Duodenal mucosa (tissue), 2 donors: Measurements from ENCODE around the gene SYCP3.

Source experiments
- H3K27ac ChIP-seq: one replicate; pipeline ENCODE4 v1.7.0; 2013; ENCODE audit warnings: low read depth, low read length
- H3K27me3 ChIP-seq, 2 donors: one replicate each; pipeline ENCODE4 v1.7.0; 2013; ENCODE audit warnings: low read length in 2 of 2, control low read depth in 1 of 2; ENCODE audit not compliant: insufficient read depth in 2 of 2, control insufficient read depth in 1 of 2
- H3K36me3 ChIP-seq, 2 donors: one replicate each; pipeline ENCODE4 v1.7.0; 2013; ENCODE audit warnings: low read length in 2 of 2, control low read depth in 1 of 2; ENCODE audit not compliant: insufficient read depth in 2 of 2, control insufficient read depth in 1 of 2
- H3K4me1 ChIP-seq, 2 donors: one replicate each; pipeline ENCODE4 v1.7.0; 2013; ENCODE audit warnings: low read length in 2 of 2, control low read depth in 1 of 2; ENCODE audit not compliant: insufficient read depth in 2 of 2, control insufficient read depth in 1 of 2
- H3K4me3 ChIP-seq, 2 donors: one replicate each; pipeline ENCODE4 v1.7.0; 2013; ENCODE audit warnings: low read length in 2 of 2, low read depth in 1 of 2
- H3K9ac ChIP-seq, 2 donors: one replicate each; pipeline ENCODE4 v1.7.0; 2013; ENCODE audit warnings: low read length in 2 of 2, low read depth in 1 of 2
- H3K9me3 ChIP-seq, 2 donors: one replicate each; pipeline ENCODE4 v1.7.0; 2013; ENCODE audit warnings: low read length in 2 of 2, control low read depth in 1 of 2; ENCODE audit not compliant: control insufficient read depth in 1 of 2

Gene SYCP3

DNA sequence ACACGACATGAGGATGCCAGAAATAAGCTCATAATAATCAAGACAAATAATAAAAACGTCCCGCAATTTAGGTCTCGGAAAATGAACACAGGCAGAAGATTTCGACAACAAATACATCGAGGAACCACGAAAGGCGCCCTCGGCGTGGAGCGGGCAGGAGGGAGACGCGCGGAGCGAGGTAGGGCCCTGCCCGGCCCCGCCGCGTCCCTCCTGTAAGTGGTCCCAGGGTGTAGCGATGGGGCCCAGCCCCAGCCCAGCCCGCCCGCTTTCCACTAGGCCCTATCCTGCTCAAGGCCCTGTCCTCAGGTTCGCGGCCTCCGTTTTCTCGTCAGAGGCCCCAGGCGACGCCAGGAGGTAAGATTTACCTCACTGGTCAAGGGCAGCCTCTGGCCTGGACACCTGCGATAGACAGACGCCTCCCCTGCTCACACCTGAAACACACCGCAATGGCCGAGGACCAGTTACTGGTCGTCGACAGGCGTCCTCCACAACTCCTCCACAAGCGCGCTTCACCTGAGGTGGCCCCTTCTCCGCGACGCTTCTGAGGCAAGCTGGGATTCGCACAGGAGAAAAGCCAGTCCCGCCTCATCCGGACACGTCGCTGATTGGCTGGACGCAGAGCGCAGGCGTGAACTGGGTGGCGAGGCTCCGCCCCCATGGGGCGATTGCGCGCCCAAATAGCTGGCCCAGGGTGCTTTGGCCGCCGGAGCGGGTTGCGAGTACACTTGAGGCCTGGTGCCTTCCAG is at the start of gene SYCP3:
SYCP3 (minus strand) TSS at position 543 of the 746 bp plus-strand sequence. CDS start 1,527 bp downstream, outside the sequence.
- H3K36me3 ChIP-seq, result peaks cover 20 to 45% of the 10 kb centered on the region in 2 donors
- no peak within 1 kb of the TSS for H3K9ac ChIP-seq
- no peaks in the 10 kb centered on the region for H3K27me3 ChIP-seq
- no peaks in the 10 kb centered on the region for H3K4me1 ChIP-seq
- no peak within 1 kb of the TSS for H3K27ac ChIP-seq
- H3K4me3 ChIP-seq, result no peak within 1 kb of the TSS
- no peaks in the 10 kb centered on the region for H3K9me3 ChIP-seq

DNA sequence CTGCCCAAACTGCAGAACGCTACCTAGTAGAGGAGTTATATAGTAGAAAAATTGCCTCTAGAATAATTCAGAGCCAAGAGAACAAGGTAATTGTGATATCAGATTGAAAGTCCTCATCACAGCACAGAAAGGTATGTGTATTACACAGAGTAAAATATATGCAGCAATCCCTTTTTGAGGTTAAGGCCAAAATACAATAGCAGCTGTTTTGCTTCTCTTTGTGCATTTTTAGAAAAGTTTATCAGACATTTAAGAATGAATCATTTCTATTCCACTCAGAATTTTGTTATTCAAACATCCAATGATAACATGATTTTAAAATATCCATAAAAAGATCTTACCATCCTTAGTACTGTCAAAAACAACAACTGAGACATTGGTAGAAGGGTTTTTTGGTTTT is 46.4 kb upstream of the SYCP3 start:
- Histone ChIP-seq H3K9ac (no peak overlapping the region), H3K27me3 (no peaks in the 10 kb centered on the region), H3K4me1 (no peaks in the 10 kb centered on the region), H3K27ac (no peak overlapping the region), H3K36me3 (peaks cover 3 to 21% of the 10 kb centered on the region in 2 donors), H3K4me3 (no peak overlapping the region), H3K9me3 (no peaks in the 10 kb centered on the region)

DNA sequence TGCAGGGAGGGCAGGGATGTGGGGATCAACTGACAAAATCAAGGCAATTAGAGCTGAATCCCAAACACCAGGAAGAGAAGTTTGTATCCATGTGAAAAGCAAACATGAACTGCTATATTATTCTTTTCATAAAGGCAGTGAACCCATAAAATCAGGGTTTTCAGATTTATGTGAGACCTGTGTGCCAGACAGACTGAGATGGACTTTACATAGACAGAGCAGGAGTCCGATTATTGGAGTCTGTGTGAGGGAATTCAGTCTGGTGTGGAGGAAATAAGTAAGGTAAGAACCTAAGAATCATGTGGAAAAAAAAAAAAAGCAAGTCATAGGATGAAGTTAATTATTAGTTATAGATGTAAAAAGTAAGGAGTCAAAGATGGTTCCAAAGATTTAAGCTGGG is 45.1 kb upstream of the SYCP3 start:
- Histone ChIP-seq H3K4me3 (no peak overlapping the region), H3K27ac (no peak overlapping the region), H3K36me3 (peaks cover 3 to 15% of the 10 kb centered on the region in 2 donors), H3K9ac (no peak overlapping the region), H3K9me3 (no peaks in the 10 kb centered on the region), H3K4me1 (no peaks in the 10 kb centered on the region), H3K27me3 (no peaks in the 10 kb centered on the region)

DNA sequence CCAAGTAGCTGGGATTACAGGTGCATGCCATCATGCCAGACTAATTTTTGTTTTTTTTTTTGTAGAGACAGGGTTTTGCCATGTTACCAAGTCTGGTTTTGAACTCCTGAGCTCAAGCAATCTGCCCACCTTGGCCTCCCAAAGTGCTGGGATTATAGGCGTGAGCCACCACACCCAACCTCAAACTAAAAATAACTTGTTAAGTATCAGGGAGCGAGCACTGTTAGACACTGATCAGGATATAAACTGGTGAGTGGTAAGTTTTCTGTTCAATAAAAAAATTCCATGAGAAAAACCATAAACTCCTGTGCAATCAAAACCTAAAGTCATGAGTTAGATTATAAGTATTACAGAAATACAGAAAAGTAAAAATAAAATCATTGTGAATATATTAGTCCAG is 44.6 kb upstream of the SYCP3 start:
- no peak overlapping the region for H3K9ac ChIP-seq
- H3K36me3 ChIP-seq, result peaks cover 0 to 15% of the 10 kb centered on the region in 2 donors
- no peaks in the 10 kb centered on the region for H3K27me3 ChIP-seq
- H3K9me3 ChIP-seq, result no peaks in the 10 kb centered on the region
- no peak overlapping the region for H3K27ac ChIP-seq
- H3K4me1 ChIP-seq, result no peaks in the 10 kb centered on the region
- no peak overlapping the region for H3K4me3 ChIP-seq

DNA sequence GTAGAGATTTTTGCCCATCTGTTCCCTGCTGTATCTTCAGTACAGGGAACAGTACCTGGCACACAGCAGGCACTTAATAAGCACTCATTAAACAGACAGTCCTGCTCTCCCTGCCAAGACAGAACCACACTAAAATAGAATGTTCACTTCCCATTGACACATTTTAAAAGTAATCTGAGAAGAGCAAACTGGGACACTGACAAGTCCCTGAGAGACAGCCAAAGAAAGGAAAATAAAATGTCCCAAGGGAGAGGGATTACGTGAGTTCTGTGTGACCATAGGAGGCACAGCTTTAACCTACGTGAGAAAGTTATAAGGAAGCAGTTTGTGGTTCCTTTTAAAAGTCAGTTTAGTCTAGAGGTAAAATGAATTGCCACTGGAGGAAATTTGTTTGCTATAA is 43.9 kb upstream of the SYCP3 start:
- no peak overlapping the region for H3K9ac ChIP-seq
- no peak overlapping the region for H3K27ac ChIP-seq

DNA sequence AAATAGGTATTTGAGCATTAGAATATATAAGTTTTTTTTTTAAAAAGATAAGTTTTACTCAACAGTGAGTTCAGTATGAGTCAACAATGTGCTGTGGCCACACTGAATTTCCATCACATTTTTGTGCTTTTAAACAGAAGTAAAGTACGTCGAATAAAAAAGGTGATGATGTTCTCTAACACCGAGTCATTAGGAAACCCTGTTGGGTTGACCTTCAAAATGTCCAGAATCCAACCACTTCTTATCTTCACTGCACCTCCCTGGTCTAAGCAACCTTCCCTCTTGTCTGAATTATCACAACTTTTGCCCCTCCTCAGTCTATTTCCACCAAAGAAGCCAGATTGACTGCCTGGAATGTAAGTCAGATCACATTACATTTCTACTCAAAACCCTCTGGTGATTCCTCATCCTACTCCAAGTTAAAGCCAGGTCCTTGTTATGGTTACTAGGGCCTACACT is 43.0 kb upstream of the SYCP3 start:
- H3K27me3 ChIP-seq, result no peaks in the 10 kb centered on the region
- peaks cover 0 to 23% of the 10 kb centered on the region in 2 donors for H3K36me3 ChIP-seq
- H3K27ac ChIP-seq, result no peak overlapping the region
- no peak overlapping the region for H3K4me3 ChIP-seq
- no peaks in the 10 kb centered on the region for H3K9me3 ChIP-seq
- no peaks in the 10 kb centered on the region for H3K4me1 ChIP-seq
- no peak overlapping the region for H3K9ac ChIP-seq

More for the DNA sequence above, 43.9 kb upstream of the SYCP3 start:
- Histone ChIP-seq H3K9me3 (no peaks in the 10 kb centered on the region), H3K4me3 (no peak overlapping the region), H3K4me1 (no peaks in the 10 kb centered on the region), H3K36me3 (peaks cover 0 to 15% of the 10 kb centered on the region in 2 donors), H3K27me3 (no peaks in the 10 kb centered on the region)

DNA sequence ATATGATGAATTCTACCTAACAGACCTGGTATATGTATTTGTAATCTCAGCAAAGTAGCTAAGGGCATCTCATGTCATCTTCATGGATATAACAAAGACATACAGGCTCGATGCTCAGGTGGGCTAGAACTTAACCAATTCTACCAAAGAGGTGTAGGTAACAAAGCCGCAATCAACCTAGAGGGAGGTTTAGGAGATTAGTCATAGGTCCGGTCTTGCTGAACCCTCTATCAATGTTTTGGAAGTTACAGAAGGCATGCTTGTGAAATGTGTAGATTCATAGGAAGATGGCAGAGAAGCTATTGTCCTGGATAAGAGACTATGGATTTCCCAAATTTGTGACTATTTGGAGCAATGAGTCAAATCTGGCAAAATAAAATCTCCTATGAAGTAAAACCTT is 42.6 kb upstream of the SYCP3 start:
- H3K27ac ChIP-seq, result no peak overlapping the region
- peaks cover 0 to 26% of the 10 kb centered on the region in 2 donors for H3K36me3 ChIP-seq
- no peak overlapping the region for H3K4me3 ChIP-seq
- H3K4me1 ChIP-seq, result no peaks in the 10 kb centered on the region
- no peaks in the 10 kb centered on the region for H3K27me3 ChIP-seq
- no peaks in the 10 kb centered on the region for H3K9me3 ChIP-seq
- no peak overlapping the region for H3K9ac ChIP-seq

DNA sequence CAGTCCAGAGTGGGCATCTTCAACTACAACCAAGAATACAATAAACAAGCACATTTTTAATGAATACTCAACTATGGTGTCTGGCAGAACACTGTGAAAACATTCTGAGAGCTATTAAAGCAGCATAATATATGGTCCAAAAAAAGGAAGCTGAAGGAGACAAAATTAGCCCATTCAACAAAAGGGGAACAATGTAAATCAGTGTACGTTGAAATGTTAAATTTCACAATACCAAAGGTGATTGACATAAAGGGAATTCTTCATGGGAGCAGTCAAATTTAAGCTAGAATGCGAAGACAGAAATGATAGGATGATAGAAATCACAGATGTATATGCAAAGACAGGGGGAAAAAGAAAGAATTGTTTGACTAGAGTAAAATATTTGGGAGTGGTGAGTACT is 41.3 kb upstream of the SYCP3 start:
- H3K4me3 ChIP-seq, result no peak overlapping the region
- no peaks in the 10 kb centered on the region for H3K9me3 ChIP-seq
- H3K27me3 ChIP-seq, result no peaks in the 10 kb centered on the region
- H3K4me1 ChIP-seq, result no peaks in the 10 kb centered on the region
- H3K9ac ChIP-seq, result no peak overlapping the region
- H3K36me3 ChIP-seq, result peaks cover 0 to 25% of the 10 kb centered on the region in 2 donors
- H3K27ac ChIP-seq, result no peak overlapping the region

DNA sequence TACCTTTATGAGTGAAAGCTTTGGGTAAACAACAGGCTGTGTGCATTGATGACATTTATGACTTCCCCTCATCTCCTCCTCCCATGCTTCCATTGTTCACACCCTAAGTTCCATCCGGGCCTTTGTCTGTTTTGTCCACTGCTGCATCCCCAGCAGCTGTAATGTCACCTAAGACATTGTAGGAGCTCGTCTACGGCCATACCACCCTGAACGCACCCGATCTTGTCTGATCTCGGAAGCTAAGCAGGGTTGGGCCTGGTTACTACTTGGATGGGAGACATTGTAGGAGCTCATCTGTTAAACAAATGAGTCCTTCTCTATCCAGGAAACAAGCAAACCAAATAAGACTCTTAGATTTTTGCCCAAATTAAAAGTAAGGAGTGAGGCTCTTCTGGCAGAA is 40.4 kb upstream of the SYCP3 start:
- H3K36me3 ChIP-seq, result peaks cover 0 to 22% of the 10 kb centered on the region in 2 donors

DNA sequence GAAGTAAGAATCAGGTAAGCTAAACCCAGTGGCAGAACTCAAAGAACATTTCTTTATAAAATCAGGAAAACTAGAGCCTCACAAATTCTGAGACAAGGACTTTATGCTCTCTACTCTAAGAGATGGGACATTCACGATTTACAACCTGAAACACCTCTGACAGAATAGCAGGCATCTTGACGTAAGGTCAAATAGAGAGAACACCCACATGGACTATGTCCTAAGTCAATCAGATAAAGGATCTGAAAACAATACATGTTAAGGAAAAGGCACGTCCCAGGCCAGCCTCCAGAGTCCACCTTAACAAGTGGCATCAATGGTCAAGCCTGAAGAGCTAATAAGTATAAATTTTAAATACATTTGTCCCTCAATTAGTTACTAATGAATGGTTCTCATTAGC is 39.9 kb upstream of the SYCP3 start:
- Histone ChIP-seq H3K36me3 (peaks cover 0 to 18% of the 10 kb centered on the region in 2 donors), H3K4me1 (no peaks in the 10 kb centered on the region), H3K27me3 (no peaks in the 10 kb centered on the region), H3K9me3 (no peaks in the 10 kb centered on the region), H3K27ac (no peak overlapping the region), H3K9ac (no peak overlapping the region), H3K4me3 (no peak overlapping the region)

More for the DNA sequence above, 40.4 kb upstream of the SYCP3 start:
- Histone ChIP-seq H3K4me3 (no peak overlapping the region), H3K27me3 (no peaks in the 10 kb centered on the region), H3K9me3 (no peaks in the 10 kb centered on the region), H3K4me1 (no peaks in the 10 kb centered on the region), H3K9ac (no peak overlapping the region), H3K27ac (no peak overlapping the region)
